K562 (cell line): ENCODE results near the gene FGD6. TPM values are rescaled to one million over a fixed set of nuclear protein-coding genes. Genes with fewer than 3 reads are reported as not detected.

Experiments used
- ATAC-seq: fragments of 200-7000 bp; cut with Tn5 transposase; 3 replicates; pipeline ENCODE4 v1.9.1; 2020; ENCODE audit warnings: moderate library complexity
- BruUV-seq: library from RNA; stranded (reverse); fragments of 400-500 nt; replicated peaks from 2 replicates; lab custom pipeline; 2021; lab: Mats Ljungman, UMichigan
- CTCF ChIA-PET: fragments of 300-600 bp; formaldehyde crosslinking; extraction: SDS; loops from one replicate; lab custom pipeline; 2021; ENCODE audit warnings: low intra/inter-chr PET ratio; lab: Yijun Ruan, JAX
- POLR2A ChIA-PET: fragments of 300-600, 350-650 bp; sonication (Branson Sonifier 250); formaldehyde crosslinking; extraction: SDS; loops from one replicate; lab custom pipeline; 2021; ENCODE audit warnings: antibody characterized with exemption, inconsistent platforms; lab: Yijun Ruan, JAX
- DNase-seq, 4 experiments: peaks; one replicate each; pipeline versions ENCODE4 v3.0.0 to v3.0.0-alpha.2; 2011 to 2018; ENCODE audit warnings: low spot score in 3 of 4, mixed read lengths in 3 of 4; ENCODE audit errors: extremely low read depth in 1 of 4
- FAIRE-seq: peaks from 2 replicates; lab custom pipeline; 2011; peaks lifted over from hg19 to GRCh38; lab: Jason Lieb, UNC
- H2AFZ ChIP-seq: 2 replicates; pipeline ENCODE4 v1.6.0; 2011; ENCODE audit warnings: low read depth, low read length, control low read depth, inconsistent platforms
- H3K27ac ChIP-seq: fragments of 200-600 bp; 3 replicates; pipeline ENCODE4 v1.8.0; 2011; ENCODE audit warnings: low read depth, mild to moderate bottlenecking, control low read depth, inconsistent platforms, low read length, moderate library complexity, mixed read lengths; ENCODE audit errors: extremely low read depth
- H3K27me3 ChIP-seq, 2 experiments: fragments of 300-600 bp in 1 of 2; 2 replicates in 1 of 2; 3 replicates in 1 of 2; pipeline versions ENCODE4 v1.6.0 to v1.8.0; 2011; ENCODE audit warnings: inconsistent platforms in 2 of 2, low read length in 2 of 2, mild to moderate bottlenecking in 1 of 2, mixed read lengths in 1 of 2, moderate library complexity in 1 of 2; ENCODE audit not compliant: control insufficient read depth in 2 of 2, insufficient read depth in 2 of 2
- H3K36me3 ChIP-seq: fragments of 300-600 bp; 3 replicates; pipeline ENCODE4 v1.8.0; 2011; ENCODE audit warnings: mild to moderate bottlenecking, low read length, inconsistent platforms; ENCODE audit not compliant: control insufficient read depth, insufficient read depth
- H3K4me1 ChIP-seq, 2 experiments: fragments of 200-600 bp in 1 of 2; replicated peaks in 1 of 2; 2 replicates in 1 of 2; 3 replicates in 1 of 2; pipeline versions ENCODE4 v1.5.1 to v1.8.0; 2011; ENCODE audit warnings: inconsistent platforms in 2 of 2, low read length in 2 of 2, mild to moderate bottlenecking in 1 of 2, mixed read lengths in 1 of 2, moderate library complexity in 1 of 2; ENCODE audit not compliant: control insufficient read depth in 2 of 2, insufficient read depth in 2 of 2
- H3K4me2 ChIP-seq: 2 replicates; pipeline ENCODE4 v1.6.1; 2011; ENCODE audit warnings: low read length, control low read depth, inconsistent platforms, mixed read lengths; ENCODE audit not compliant: insufficient read depth
- H3K4me3 ChIP-seq: fragments of 200-600 bp; sonication (generic), shearing (Covaris generic); 2 replicates; pipeline ENCODE4 v1.5.1; 2016; ENCODE audit warnings: control low read depth, inconsistent platforms
- H3K79me2 ChIP-seq: fragments of 200-600 bp; 3 replicates; pipeline ENCODE4 v1.8.0; 2011; ENCODE audit warnings: low read length, inconsistent platforms; ENCODE audit not compliant: control insufficient read depth, insufficient read depth
- H3K9ac ChIP-seq, 2 experiments: 2 replicates each; pipeline versions ENCODE4 v1.6.0 to v1.6.1; 2011; ENCODE audit warnings: low read depth in 2 of 2, low read length in 2 of 2, control low read depth in 1 of 2, inconsistent platforms in 1 of 2, mild to moderate bottlenecking in 1 of 2, mixed read lengths in 1 of 2; ENCODE audit not compliant: insufficient read depth in 1 of 2
- H3K9me1 ChIP-seq: one replicate; pipeline ENCODE4 v1.6.0; 2011; ENCODE audit warnings: inconsistent platforms, mild to moderate bottlenecking, low read length, moderate library complexity; ENCODE audit not compliant: control insufficient read depth, insufficient read depth
- H3K9me3 ChIP-seq: replicated peaks from 2 replicates; pipeline ENCODE4 v1.5.1; 2011; ENCODE audit warnings: low read depth, low read length, inconsistent platforms; ENCODE audit not compliant: control insufficient read depth, insufficient read depth
- H4K20me1 ChIP-seq: replicated peaks from 2 replicates; pipeline ENCODE4 v1.6.1; 2011; ENCODE audit warnings: low read length, inconsistent platforms, mixed read lengths; ENCODE audit not compliant: control insufficient read depth, insufficient read depth
- ADNP ChIP-seq: fragments of 200-800 bp; sonication (Bioruptor generic); IDR thresholded peaks from 2 replicates; pipeline ENCODE4 v1.6.1; 2016; ENCODE audit warnings: missing genetic modification characterization, missing compliant biosample characterization
- EGR1 ChIP-seq: fragments of 450-650 bp; conservative IDR thresholded peaks from 2 replicates; pipeline ENCODE4 v1.6.1; 2017; ENCODE audit warnings: mild to moderate bottlenecking
- FOXJ2 ChIP-seq: fragments of 200-800 bp; sonication (Bioruptor generic); IDR thresholded peaks from 2 replicates; pipeline ENCODE4 v1.6.1; 2016; ENCODE audit warnings: missing genetic modification characterization, missing compliant biosample characterization
- JUNB ChIP-seq: fragments of 450-650 bp; formaldehyde crosslinking; conservative IDR thresholded peaks from 2 replicates; pipeline ENCODE4 v1.4.0; 2020; ENCODE audit warnings: mild to moderate bottlenecking
- PREB ChIP-seq: sonication (generic); formaldehyde crosslinking; IDR thresholded peaks from 2 replicates; pipeline ENCODE4 v1.8.1; 2023; ENCODE audit warnings: mild to moderate bottlenecking, missing genetic modification reagents
- RBM17 ChIP-seq: fragments of 200-400 bp; formaldehyde crosslinking; IDR thresholded peaks from 2 replicates; pipeline ENCODE4 v1.6.1; 2017; ENCODE audit warnings: low read depth, mild to moderate bottlenecking, low read length, borderline replicate concordance
- SRSF1 ChIP-seq: fragments of 200-400 bp; formaldehyde crosslinking; IDR thresholded peaks from 2 replicates; pipeline ENCODE4 v1.6.1; 2017; ENCODE audit warnings: mild to moderate bottlenecking, low read depth, low read length, moderate library complexity
- THRB ChIP-seq: fragments of 450-650 bp; formaldehyde crosslinking; conservative IDR thresholded peaks from 2 replicates; pipeline ENCODE4 v1.4.0; 2022; ENCODE audit warnings: mild to moderate bottlenecking, missing genetic modification characterization
- ZBTB17 ChIP-seq: fragments of 450-650 bp; formaldehyde crosslinking; IDR thresholded peaks from 2 replicates; pipeline ENCODE4 v1.4.0; 2020; ENCODE audit warnings: mild to moderate bottlenecking
- ZBTB33 ChIP-seq: sonication (generic); formaldehyde crosslinking; IDR thresholded peaks from 2 replicates; pipeline ENCODE4 v1.8.1; 2023; ENCODE audit warnings: mild to moderate bottlenecking, missing genetic modification reagents
- ZFX ChIP-seq: sonication (generic); formaldehyde crosslinking; IDR thresholded peaks from 2 replicates; pipeline ENCODE4 v1.8.0; 2022; ENCODE audit warnings: mild to moderate bottlenecking, missing genetic modification reagents, moderate library complexity
- ZNF695 ChIP-seq: fragments of 450-650 bp; formaldehyde crosslinking; IDR thresholded peaks from 2 replicates; pipeline ENCODE4 v1.4.0; 2020; ENCODE audit warnings: mild to moderate bottlenecking, moderate library complexity
- ZNF79 ChIP-seq: fragments of 250-450 bp; sonication (Bioruptor Pico); IDR thresholded peaks from 2 replicates; pipeline ENCODE4 v1.4.0; 2020; ENCODE audit warnings: low read depth, mild to moderate bottlenecking, moderate library complexity
- WGBS: fragments of 100-300 bp; shearing (Covaris generic); methylation state at CpG from one replicate; pipeline ENCODE4 v1.1.6; 2016; ENCODE audit warnings: low coverage, mixed read lengths; ENCODE audit not compliant: insufficient coverage; ENCODE audit errors: missing lambda C conversion rate; 5-methylcytosine and 5-hydroxymethylcytosine counted together
- in situ Hi-C: fragments of 300-500 bp; cut with MboI; formaldehyde crosslinking; loops from 4 replicates; pipeline ENCODE4 v1.15.0; 2018; ENCODE audit warnings: inconsistent platforms, mixed read lengths
- intact Hi-C: fragments of 100-400 bp; cut with micrococcal nuclease; formaldehyde crosslinking; loops from 2 replicates; pipeline ENCODE4 v1.14.2; 2022
- polyA plus RNA-seq, 8 experiments: library from polyadenylated mRNA; depleted of rRNA in 4 of 8; stranded (reverse) in 5 of 8; unstranded in 3 of 8; fragments of >200 nt; fragmentation: Nextera tagmentation in 2 of 8; fragmentation: Illumina TruSeq in 1 of 8; extraction: Ambion mirVana in 2 of 8; extraction: Trizol in 1 of 8; gene quantifications; 2 replicates each; pipeline versions ENCODE4 v1.2.1 to v1.2.3, GENCODE V29; 2011 to 2014; ENCODE audit warnings: inconsistent platforms in 1 of 8, missing spikeins in 1 of 8
- total RNA-seq, 7 experiments: library from RNA; depleted of rRNA in 6 of 7; stranded (reverse); fragments of >200 nt in 6 of 7; fragmentation: Illumina TruSeq in 2 of 7; extraction: Trizol in 2 of 7; gene quantifications; 2 replicates each; pipeline versions ENCODE4 v1.2.1 to v1.2.3, GENCODE V29; 2011 to 2021; ENCODE audit warnings: low replicate concordance in 1 of 7
- TF ChIP-seq, protein P1 (sequence below): sonication (generic); formaldehyde crosslinking; IDR thresholded peaks from 2 replicates; pipeline ENCODE4 v1.8.1; 2022; ENCODE audit warnings: missing genetic modification reagents
- TF ChIP-seq, protein P2 (sequence below): fragments of 450-650 bp; formaldehyde crosslinking; IDR thresholded peaks from 2 replicates; pipeline ENCODE4 v1.4.0; 2022; ENCODE audit warnings: mild to moderate bottlenecking, moderate library complexity
- TF ChIP-seq, protein P3 (sequence below): sonication (generic); formaldehyde crosslinking; IDR thresholded peaks from 2 replicates; pipeline ENCODE4 v1.8.0; 2022; ENCODE audit warnings: missing genetic modification reagents, mild to moderate bottlenecking, borderline replicate concordance

The FGD6 gene
- total and polyA plus RNA-seq, 9 of the 15 experiments (the other 6 are each of a cell fraction or from before 2014, with no cell fraction given): 1.5 to 11.1 (median 5.8) TPM

DNA sequence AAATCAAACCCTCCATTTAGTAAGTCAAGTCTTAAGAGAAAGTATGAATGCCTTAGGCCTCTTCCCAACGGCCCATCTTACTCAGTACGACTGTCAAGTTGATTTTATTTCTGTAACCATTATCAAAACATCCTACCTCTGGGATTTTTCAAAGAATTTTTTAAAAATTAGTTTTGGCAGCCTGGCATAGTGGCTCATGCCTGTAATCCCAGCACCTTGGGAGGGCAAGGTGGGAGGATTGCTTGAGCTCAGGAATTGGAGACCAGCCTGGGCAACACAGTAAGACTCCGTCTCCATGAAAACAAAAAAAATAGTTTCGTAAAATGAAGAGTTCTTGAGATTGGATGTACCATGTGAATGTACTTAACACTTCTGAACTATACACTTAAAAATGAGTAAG is 4.1 kb downstream of the FGD6 start:
- Histone ChIP-seq H3K9me3 (no peaks in the 10 kb centered on the region), H3K27ac (no peak overlapping the region), H3K9ac (no peak overlapping the region), H2AFZ (no peak overlapping the region), H4K20me1 (no peaks in the 10 kb centered on the region), H3K36me3 (no peaks in the 10 kb centered on the region), H3K4me2 (no peak overlapping the region), H3K27me3 (no peaks in the 10 kb centered on the region), H3K4me1 (peaks cover 5 to 8% of the 10 kb centered on the region in 2 experiments; a peak in 3 of 5 replicates), H3K4me3 (no peak overlapping the region), H3K9me1 (no peaks in the 10 kb centered on the region), H3K79me2 (peaks cover 51% of the 10 kb centered on the region)
- CTCF ChIA-PET: no interaction called here
- in situ Hi-C loops (no loop called here), intact Hi-C loops (loop anchor here (10.0 kb wide), 2 partner anchors 48 to 262 kb away; partner anchors contain the start of gene METAP2)
- 84% methylated on average over 4 of the region's 4 CpGs for WGBS
- DNase-seq: no peak
- no TSS peak for BruUV-seq
- no peak for ATAC-seq
- FAIRE-seq: no peak
- POLR2A ChIA-PET: interaction anchor here (1.5 to 2.1 kb wide), 2 partner anchors 9 to 12 kb away, joined by 4 to 8 read pairs; no protein-coding TSS in a partner anchor
- TF ChIP-seq RBM17 (no peak), ZNF79 (CRISPR knock-in tag) (no peak), FOXJ2 (tag) (no peak), JUNB (CRISPR knock-in tag) (no peak), SRSF1 (no peak), ZBTB17 (CRISPR knock-in tag) (no peak), PREB (no peak), ZNF695 (CRISPR knock-in tag) (no peak), THRB (CRISPR knock-in tag) (no peak), EGR1 (no peak), ADNP (no peak), ZBTB33 (CRISPR knock-in tag) (no peak), ZFX (CRISPR knock-in tag) (no peak)
- TF ChIP-seq, protein P1, sequence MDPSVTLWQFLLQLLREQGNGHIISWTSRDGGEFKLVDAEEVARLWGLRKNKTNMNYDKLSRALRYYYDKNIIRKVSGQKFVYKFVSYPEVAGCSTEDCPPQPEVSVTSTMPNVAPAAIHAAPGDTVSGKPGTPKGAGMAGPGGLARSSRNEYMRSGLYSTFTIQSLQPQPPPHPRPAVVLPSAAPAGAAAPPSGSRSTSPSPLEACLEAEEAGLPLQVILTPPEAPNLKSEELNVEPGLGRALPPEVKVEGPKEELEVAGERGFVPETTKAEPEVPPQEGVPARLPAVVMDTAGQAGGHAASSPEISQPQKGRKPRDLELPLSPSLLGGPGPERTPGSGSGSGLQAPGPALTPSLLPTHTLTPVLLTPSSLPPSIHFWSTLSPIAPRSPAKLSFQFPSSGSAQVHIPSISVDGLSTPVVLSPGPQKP (CRISPR knock-in tag): no peak
- TF ChIP-seq, protein P2, sequence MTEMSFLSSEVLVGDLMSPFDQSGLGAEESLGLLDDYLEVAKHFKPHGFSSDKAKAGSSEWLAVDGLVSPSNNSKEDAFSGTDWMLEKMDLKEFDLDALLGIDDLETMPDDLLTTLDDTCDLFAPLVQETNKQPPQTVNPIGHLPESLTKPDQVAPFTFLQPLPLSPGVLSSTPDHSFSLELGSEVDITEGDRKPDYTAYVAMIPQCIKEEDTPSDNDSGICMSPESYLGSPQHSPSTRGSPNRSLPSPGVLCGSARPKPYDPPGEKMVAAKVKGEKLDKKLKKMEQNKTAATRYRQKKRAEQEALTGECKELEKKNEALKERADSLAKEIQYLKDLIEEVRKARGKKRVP: no peak
- TF ChIP-seq, protein P3, sequence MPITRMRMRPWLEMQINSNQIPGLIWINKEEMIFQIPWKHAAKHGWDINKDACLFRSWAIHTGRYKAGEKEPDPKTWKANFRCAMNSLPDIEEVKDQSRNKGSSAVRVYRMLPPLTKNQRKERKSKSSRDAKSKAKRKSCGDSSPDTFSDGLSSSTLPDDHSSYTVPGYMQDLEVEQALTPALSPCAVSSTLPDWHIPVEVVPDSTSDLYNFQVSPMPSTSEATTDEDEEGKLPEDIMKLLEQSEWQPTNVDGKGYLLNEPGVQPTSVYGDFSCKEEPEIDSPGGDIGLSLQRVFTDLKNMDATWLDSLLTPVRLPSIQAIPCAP (CRISPR knock-in tag): no peak
